ENCODE data around the gene TMEM19.

DNA sequence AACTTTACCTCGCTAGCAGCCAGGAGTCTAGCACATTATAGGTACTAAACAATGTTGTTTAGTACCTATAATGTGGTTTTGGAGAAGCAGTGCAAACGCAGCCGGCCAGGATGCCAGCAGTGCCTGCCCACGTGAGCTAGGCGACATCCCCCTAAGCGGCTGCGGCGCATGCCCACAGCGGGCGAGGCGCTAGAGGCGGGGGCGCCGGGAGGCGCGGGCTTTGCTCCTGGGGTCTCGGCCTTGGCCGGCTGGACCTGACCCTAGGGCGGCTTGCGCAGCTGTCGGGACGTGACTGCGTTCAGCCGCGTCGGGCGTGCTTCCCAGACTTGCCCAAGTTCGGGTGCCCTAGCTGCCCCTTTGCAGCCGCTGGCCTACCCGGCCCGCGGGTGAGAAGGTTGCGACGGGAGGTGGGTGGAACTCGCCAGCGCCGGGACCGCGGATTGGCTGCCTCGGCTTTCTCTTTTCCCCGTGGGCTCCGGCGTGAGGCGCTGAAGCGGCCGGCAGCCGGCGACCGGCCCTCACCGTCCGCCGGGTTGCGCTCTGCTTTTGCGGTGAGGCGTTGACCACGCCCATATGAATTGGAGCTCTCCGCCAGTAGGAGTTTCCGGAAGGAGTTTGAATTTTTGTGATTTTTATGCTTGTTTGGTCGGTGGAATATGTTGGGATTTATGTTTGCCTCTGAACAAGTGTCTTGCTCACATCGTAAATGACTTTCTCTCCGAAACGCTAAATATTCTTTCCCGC lies at the start of gene TMEM19:
- TF ChIP-seq POLR2A (IDR thresholded peaks at IDR 0.05; ENCODE audit: borderline replicate concordance, extremely low read depth, insufficient read depth, insufficient read length) (peak; percentile 78), CEBPB (IDR thresholded peaks at IDR 0.05; ENCODE audit: low read depth) (no peak), EZH2 (IDR thresholded peaks at IDR 0.05) (no peak), ATF3 (IDR thresholded peaks at IDR 0.05) (no peak), CBX3 (IDR thresholded peaks at IDR 0.05; ENCODE audit: low read depth) (peak; percentile 30; the same call in 1 of the 2 replicates)
- TF ChIP-seq, protein P1, sequence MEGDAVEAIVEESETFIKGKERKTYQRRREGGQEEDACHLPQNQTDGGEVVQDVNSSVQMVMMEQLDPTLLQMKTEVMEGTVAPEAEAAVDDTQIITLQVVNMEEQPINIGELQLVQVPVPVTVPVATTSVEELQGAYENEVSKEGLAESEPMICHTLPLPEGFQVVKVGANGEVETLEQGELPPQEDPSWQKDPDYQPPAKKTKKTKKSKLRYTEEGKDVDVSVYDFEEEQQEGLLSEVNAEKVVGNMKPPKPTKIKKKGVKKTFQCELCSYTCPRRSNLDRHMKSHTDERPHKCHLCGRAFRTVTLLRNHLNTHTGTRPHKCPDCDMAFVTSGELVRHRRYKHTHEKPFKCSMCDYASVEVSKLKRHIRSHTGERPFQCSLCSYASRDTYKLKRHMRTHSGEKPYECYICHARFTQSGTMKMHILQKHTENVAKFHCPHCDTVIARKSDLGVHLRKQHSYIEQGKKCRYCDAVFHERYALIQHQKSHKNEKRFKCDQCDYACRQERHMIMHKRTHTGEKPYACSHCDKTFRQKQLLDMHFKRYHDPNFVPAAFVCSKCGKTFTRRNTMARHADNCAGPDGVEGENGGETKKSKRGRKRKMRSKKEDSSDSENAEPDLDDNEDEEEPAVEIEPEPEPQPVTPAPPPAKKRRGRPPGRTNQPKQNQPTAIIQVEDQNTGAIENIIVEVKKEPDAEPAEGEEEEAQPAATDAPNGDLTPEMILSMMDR (IDR thresholded peaks at IDR 0.05 in 2 of 3, conservative IDR thresholded peaks at IDR 0.05 in 1 of 3; ENCODE audit: borderline replicate concordance in 1 of 3, insufficient read depth in 1 of 3, low read depth in 2 of 3, low read length in 2 of 3): peak in 2 of 3 experiments; percentile 35 to 41; a peak in 4 of 6 replicates
